Right lobe of liver (tissue), 4 donors: ENCODE data around the gene SMARCC2.

Experiments
- CTCF ChIP-seq, 4 donors: fragments of 200-600 bp in 3 of 4; fragments of 450-650 bp in 1 of 4; IDR thresholded peaks; one replicate each; pipeline versions ENCODE4 v1.5.1 to v1.8.0; 2016 to 2022; ENCODE audit warnings: antibody characterized with exemption in 4 of 4, mild to moderate bottlenecking in 2 of 4
- POLR2A ChIP-seq: fragments of 450-650 bp; IDR thresholded peaks from one replicate; pipeline ENCODE4 v1.6.1; 2017; ENCODE audit warnings: antibody characterized with exemption, mild to moderate bottlenecking
- donor health status: DM: no; HTN: no; CAD: no.
- donor health status: DM: no; HTN: no; CAD: no.
- donor health status: DM: no; HTN: yes; CAD: no.

- TF ChIP-seq CTCF (IDR thresholded peaks at IDR 0.05) (no peak), POLR2A (no peak)
Measured at GRCh38 chr12:56127485-56127887, 61.8 kb downstream of the SMARCC2 start.
